Tibial nerve (tissue), 4 donors: ENCODE results near the gene CDH4. TPM values are rescaled to one million over a fixed set of nuclear protein-coding genes. Genes with fewer than 3 reads are reported as not detected.

Source experiments
- DNase-seq, 2 donors: peaks; one replicate each; pipeline ENCODE4 v3.0.0-alpha.2; 2019; ENCODE audit warnings: low spot score in 2 of 2
- H3K27ac ChIP-seq, 4 donors: fragments of 200-600 bp; sonication (generic) in 3 of 4; one replicate each; pipeline ENCODE4 v1.5.1; 2017 to 2019; ENCODE audit warnings: mild to moderate bottlenecking in 1 of 4
- H3K27me3 ChIP-seq, 2 donors: fragments of 200-600 bp; sonication (generic) in 1 of 2; one replicate each; pipeline versions ENCODE4 v1.5.1 to v1.6.0; 2017 to 2019
- H3K36me3 ChIP-seq, 3 donors: fragments of 200-600 bp; sonication (generic); one replicate each; pipeline ENCODE4 v1.5.1; 2018 to 2019
- H3K4me1 ChIP-seq, 4 donors: fragments of 200-600 bp; sonication (generic) in 3 of 4; one replicate each; pipeline ENCODE4 v1.5.1; 2017 to 2019
- H3K4me3 ChIP-seq, 4 donors: fragments of 200-600 bp; sonication (generic) in 3 of 4; one replicate each; pipeline ENCODE4 v1.5.1; 2017 to 2019; ENCODE audit warnings: mild to moderate bottlenecking in 1 of 4, moderate library complexity in 1 of 4
- H3K9me3 ChIP-seq, 4 donors: fragments of 200-600 bp; sonication (generic) in 3 of 4; one replicate each; pipeline ENCODE4 v1.5.1; 2017 to 2019
- CTCF ChIP-seq, 5 experiments: fragments of 200-600 bp in 3 of 5; fragments of 450-650 bp in 2 of 5; sonication (generic) in 3 of 5; IDR thresholded peaks; one replicate each; pipeline ENCODE4 v1.5.1; 2016 to 2019; ENCODE audit warnings: antibody characterized with exemption in 5 of 5, mild to moderate bottlenecking in 3 of 5, moderate library complexity in 2 of 5
- EP300 ChIP-seq, 2 donors: sonication (generic); formaldehyde crosslinking; IDR thresholded peaks; one replicate each; pipeline ENCODE4 v1.6.1; 2017; ENCODE audit warnings: antibody characterized with exemption in 2 of 2, mild to moderate bottlenecking in 1 of 2
- POLR2A ChIP-seq, 2 donors: fragments of 450-650 bp; IDR thresholded peaks; one replicate each; pipeline ENCODE4 v1.6.1; 2017; ENCODE audit warnings: antibody characterized with exemption in 2 of 2, mild to moderate bottlenecking in 2 of 2, moderate library complexity in 2 of 2
- WGBS, 2 donors: methylation state at CpG; one replicate each; pipeline ENCODE4 v1.1.5; 2018; 5-methylcytosine and 5-hydroxymethylcytosine counted together
- total RNA-seq, 4 donors: library from RNA; depleted of rRNA; stranded (reverse); fragments of >200 nt; gene quantifications; one replicate each; pipeline ENCODE4 v1.1.0, GENCODE V29; 2016

The CDH4 gene
- total RNA-seq, 4 donors from 2014 or later = 0.78 to 2.3 (median 1.0) TPM

GRCh38 chr20:61256365-61256764 lies 4.3 kb downstream of the CDH4 start:
- 88 to 92% methylated on average over 9 of the region's 9 CpGs for WGBS, 2 donors
- TF ChIP-seq CTCF (IDR thresholded peaks at IDR 0.05) (no peak), EP300 (IDR thresholded peaks at IDR 0.05) (no peak)
- peaks cover 0 to 25% (median 0%) of the 10 kb centered on the region in 4 donors for H3K4me1 ChIP-seq

GRCh38 chr20:61256824-61257223 lies 4.8 kb downstream of the CDH4 start:
- no peak for TF ChIP-seq EP300 (IDR thresholded peaks at IDR 0.05)
- no peak for TF ChIP-seq CTCF (IDR thresholded peaks at IDR 0.05)
- no peak for TF ChIP-seq POLR2A (IDR thresholded peaks at IDR 0.05)
- H3K9me3 ChIP-seq = peaks cover 0 to 5% (median 0%) of the 10 kb centered on the region in 4 donors
- no peak for DNase-seq
- no peaks in the 10 kb centered on the region for H3K36me3 ChIP-seq
- H3K4me1 ChIP-seq = peaks cover 0 to 21% (median 0%) of the 10 kb centered on the region in 4 donors
- no peak overlapping the region for H3K27ac ChIP-seq
- peaks cover 0 to 15% of the 10 kb centered on the region in 2 donors for H3K27me3 ChIP-seq
- H3K4me3 ChIP-seq = no peak overlapping the region
- WGBS, 2 donors = 77 to 84% methylated on average over 7 of the region's 7 CpGs

More at GRCh38 chr20:61256365-61256764, 4.3 kb downstream of the CDH4 start:
- peaks cover 0 to 5% (median 0%) of the 10 kb centered on the region in 4 donors for H3K9me3 ChIP-seq
- no peak overlapping the region for H3K27ac ChIP-seq
- no peak for DNase-seq
- H3K36me3 ChIP-seq = no peaks in the 10 kb centered on the region
- no peak overlapping the region for H3K4me3 ChIP-seq
- H3K27me3 ChIP-seq = peaks cover 0 to 17% of the 10 kb centered on the region in 2 donors

GRCh38 chr20:61257611-61258010 lies 5.5 kb downstream of the CDH4 start:
- TF ChIP-seq EP300 (IDR thresholded peaks at IDR 0.05) (no peak), POLR2A (IDR thresholded peaks at IDR 0.05) (no peak), CTCF (IDR thresholded peaks at IDR 0.05) (no peak)
- H3K27me3 ChIP-seq = peaks cover 0 to 19% of the 10 kb centered on the region in 2 donors

GRCh38 chr20:61259741-61260140 lies 7.7 kb downstream of the CDH4 start:
- Histone ChIP-seq H3K27ac (no peak overlapping the region), H3K4me1 (no peaks in the 10 kb centered on the region), H3K27me3 (peaks cover 0 to 8% of the 10 kb centered on the region in 2 donors), H3K9me3 (peaks cover 0 to 5% (median 0%) of the 10 kb centered on the region in 4 donors), H3K4me3 (no peak overlapping the region), H3K36me3 (no peaks in the 10 kb centered on the region)
- DNase-seq = no peak
- TF ChIP-seq CTCF (IDR thresholded peaks at IDR 0.05) = no peak
- no peak for TF ChIP-seq POLR2A (IDR thresholded peaks at IDR 0.05)
- no peak for TF ChIP-seq EP300 (IDR thresholded peaks at IDR 0.05)
- 94 to 96% methylated on average over 3 of the region's 3 CpGs for WGBS, 2 donors

More at GRCh38 chr20:61257611-61258010, 5.5 kb downstream of the CDH4 start:
- Histone ChIP-seq H3K9me3 (peaks cover 0 to 5% (median 0%) of the 10 kb centered on the region in 4 donors), H3K4me3 (no peak overlapping the region), H3K36me3 (no peaks in the 10 kb centered on the region), H3K27ac (no peak overlapping the region), H3K4me1 (peaks cover 0 to 17% (median 0%) of the 10 kb centered on the region in 4 donors)
- WGBS, 2 donors = 94 to 97% methylated on average over 20 of the region's 20 CpGs
- no peak for DNase-seq

GRCh38 chr20:61260905-61261304 lies 8.8 kb downstream of the CDH4 start:
- Histone ChIP-seq H3K4me1 (no peaks in the 10 kb centered on the region), H3K27me3 (peaks cover 0 to 8% of the 10 kb centered on the region in 2 donors)

More at GRCh38 chr20:61260905-61261304, 8.8 kb downstream of the CDH4 start:
- Histone ChIP-seq H3K9me3 (peaks cover 0 to 5% (median 0%) of the 10 kb centered on the region in 4 donors), H3K27ac (no peak overlapping the region), H3K36me3 (no peaks in the 10 kb centered on the region), H3K4me3 (no peak overlapping the region)
- no peak for TF ChIP-seq EP300 (IDR thresholded peaks at IDR 0.05)
- TF ChIP-seq CTCF (IDR thresholded peaks at IDR 0.05) = no peak
- no peak for TF ChIP-seq POLR2A (IDR thresholded peaks at IDR 0.05)
- no peak for DNase-seq
- WGBS, 2 donors = 74 to 77% methylated on average over 6 to 7 of the region's 7 CpGs
